C4-2B (cell line): Measurements from ENCODE around the gene ANXA3.

Experiments used
- ZFX ChIP-seq: fragments of 450-650 bp; IDR thresholded peaks from 2 replicates; pipeline ENCODE4 v1.6.1; 2017
- TF ChIP-seq, protein P1 (sequence below): fragments of 450-650 bp; conservative IDR thresholded peaks from 2 replicates; pipeline ENCODE4 v1.5.1; 2017; ENCODE audit warnings: mild to moderate bottlenecking

DNA sequence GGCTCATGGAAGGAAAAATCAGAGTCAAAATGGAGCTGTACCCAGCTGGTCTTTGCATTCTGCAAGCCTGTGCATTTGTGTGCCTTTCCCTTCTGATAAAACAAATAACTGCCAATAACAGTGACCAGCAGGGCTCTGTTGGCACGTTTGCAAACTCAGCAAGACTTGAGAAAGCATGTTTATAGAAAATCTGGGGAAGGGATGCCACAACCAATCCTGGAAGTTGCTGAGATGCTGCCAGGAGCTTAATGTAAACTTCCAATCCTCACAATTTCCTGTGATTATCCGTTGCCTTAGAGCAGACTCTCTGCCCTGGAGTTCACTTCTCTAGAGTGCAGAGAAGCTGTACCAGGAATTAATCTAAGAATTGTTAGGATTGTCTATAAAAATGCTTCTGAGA, 6.9 kb upstream of the ANXA3 start:
- TF ChIP-seq, protein P1, sequence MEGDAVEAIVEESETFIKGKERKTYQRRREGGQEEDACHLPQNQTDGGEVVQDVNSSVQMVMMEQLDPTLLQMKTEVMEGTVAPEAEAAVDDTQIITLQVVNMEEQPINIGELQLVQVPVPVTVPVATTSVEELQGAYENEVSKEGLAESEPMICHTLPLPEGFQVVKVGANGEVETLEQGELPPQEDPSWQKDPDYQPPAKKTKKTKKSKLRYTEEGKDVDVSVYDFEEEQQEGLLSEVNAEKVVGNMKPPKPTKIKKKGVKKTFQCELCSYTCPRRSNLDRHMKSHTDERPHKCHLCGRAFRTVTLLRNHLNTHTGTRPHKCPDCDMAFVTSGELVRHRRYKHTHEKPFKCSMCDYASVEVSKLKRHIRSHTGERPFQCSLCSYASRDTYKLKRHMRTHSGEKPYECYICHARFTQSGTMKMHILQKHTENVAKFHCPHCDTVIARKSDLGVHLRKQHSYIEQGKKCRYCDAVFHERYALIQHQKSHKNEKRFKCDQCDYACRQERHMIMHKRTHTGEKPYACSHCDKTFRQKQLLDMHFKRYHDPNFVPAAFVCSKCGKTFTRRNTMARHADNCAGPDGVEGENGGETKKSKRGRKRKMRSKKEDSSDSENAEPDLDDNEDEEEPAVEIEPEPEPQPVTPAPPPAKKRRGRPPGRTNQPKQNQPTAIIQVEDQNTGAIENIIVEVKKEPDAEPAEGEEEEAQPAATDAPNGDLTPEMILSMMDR, result no peak
- TF ChIP-seq ZFX, result no peak
